K562 (cell line): ENCODE data around the gene HDHD3. TPM values are rescaled to one million over a fixed set of nuclear protein-coding genes. Genes with fewer than 3 reads are reported as not detected.

ENCODE experiments used
- ADNP ChIP-seq: fragments of 200-800 bp; sonication (Bioruptor generic); IDR thresholded peaks from 2 replicates; pipeline ENCODE4 v1.6.1; 2016; ENCODE audit warnings: missing genetic modification characterization, missing compliant biosample characterization
- BRD4 ChIP-seq: fragments of 200-600 bp; sonication (generic); IDR thresholded peaks from 2 replicates; pipeline ENCODE4 v1.6.1; 2017; ENCODE audit warnings: inconsistent platforms
- CBX5 ChIP-seq: IDR thresholded peaks from 2 replicates; pipeline ENCODE4 v1.6.1; 2014; ENCODE audit warnings: low read depth, borderline replicate concordance
- E2F3 ChIP-seq: fragments of 250-450 bp; sonication (Bioruptor Pico); IDR thresholded peaks from 2 replicates; pipeline ENCODE4 v1.4.0; 2020; ENCODE audit warnings: mild to moderate bottlenecking
- HDGF ChIP-seq: fragments of 450-650 bp; IDR thresholded peaks from 2 replicates; pipeline ENCODE4 v1.6.1; 2016
- HMGN3 ChIP-seq: IDR thresholded peaks from 2 replicates; pipeline ENCODE4 v1.6.1; 2011; ENCODE audit warnings: borderline replicate concordance, low read depth, mild to moderate bottlenecking, mixed read lengths, low read length; ENCODE audit not compliant: insufficient read length; ENCODE audit errors: extremely low read depth
- KDM4B ChIP-seq, 2 experiments: fragments of 450-650 bp in 1 of 2; sonication (generic) in 1 of 2; IDR thresholded peaks; 2 replicates each; pipeline ENCODE4 v1.6.1; 2016 to 2017; ENCODE audit warnings: borderline replicate concordance in 2 of 2, antibody characterized with exemption in 1 of 2, low read depth in 1 of 2, mild to moderate bottlenecking in 1 of 2
- KDM5B ChIP-seq: fragments of 200-600 bp; sonication (generic); IDR thresholded peaks from 2 replicates; pipeline ENCODE4 v1.6.1; 2012; ENCODE audit warnings: low read depth, mild to moderate bottlenecking, moderate library complexity, low read length, control low read depth, inconsistent platforms; ENCODE audit not compliant: insufficient replicate concordance
- KLF13 ChIP-seq: fragments of 450-650 bp; IDR thresholded peaks from 2 replicates; pipeline ENCODE4 v1.6.1; 2016; ENCODE audit warnings: missing genetic modification characterization, low read depth, mild to moderate bottlenecking, missing compliant biosample characterization, moderate library complexity, borderline replicate concordance
- MBD2 ChIP-seq: sonication (generic); IDR thresholded peaks from 2 replicates; pipeline ENCODE4 v1.6.1; 2016; ENCODE audit warnings: low read depth, borderline replicate concordance
- MCM5 ChIP-seq: fragments of 450-650 bp; IDR thresholded peaks from 2 replicates; pipeline ENCODE4 v1.6.1; 2016; ENCODE audit warnings: low read depth
- PHF20 ChIP-seq: fragments of 450-650 bp; IDR thresholded peaks from 2 replicates; pipeline ENCODE4 v1.6.1; 2018; ENCODE audit not compliant: partially characterized antibody
- RNF2 ChIP-seq: sonication (generic); IDR thresholded peaks from 2 replicates; pipeline ENCODE4 v1.6.1; 2016
- SRF ChIP-seq, 2 experiments: fragments of 250-450, 450-650 bp in 1 of 2; sonication (Bioruptor Pico) in 1 of 2; sonication (generic) in 1 of 2; formaldehyde crosslinking; IDR thresholded peaks; 2 replicates each; pipeline versions ENCODE4 v1.5.0 to v1.5.1; 2020 to 2022; ENCODE audit warnings: mild to moderate bottlenecking in 1 of 2, missing genetic modification reagents in 1 of 2
- TAF1 ChIP-seq: IDR thresholded peaks from 2 replicates; pipeline ENCODE4 v1.6.1; 2011; ENCODE audit warnings: mild to moderate bottlenecking, low read length, moderate library complexity; ENCODE audit not compliant: insufficient read depth, control insufficient read depth, severe bottlenecking; ENCODE audit errors: extremely low read depth
- TBL1XR1 ChIP-seq, 2 experiments: IDR thresholded peaks; 2 replicates each; pipeline ENCODE4 v1.6.1; 2012; ENCODE audit warnings: improper control_type of control experiment in 2 of 2, low read length in 2 of 2, mild to moderate bottlenecking in 1 of 2
- TEAD2 ChIP-seq: fragments of 450-650 bp; IDR thresholded peaks from 2 replicates; pipeline ENCODE4 v1.6.1; 2016; ENCODE audit warnings: missing genetic modification characterization, control low read depth, missing compliant biosample characterization
- XRCC4 ChIP-seq: IDR thresholded peaks from one replicate; pipeline ENCODE4 v1.6.1; 2011; ENCODE audit not compliant: insufficient read depth, insufficient read length; ENCODE audit errors: extremely low read depth
- polyA plus RNA-seq, 8 experiments: library from polyadenylated mRNA; depleted of rRNA in 4 of 8; stranded (reverse) in 5 of 8; unstranded in 3 of 8; fragments of >200 nt; fragmentation: Nextera tagmentation in 2 of 8; fragmentation: Illumina TruSeq in 1 of 8; extraction: Ambion mirVana in 2 of 8; extraction: Trizol in 1 of 8; gene quantifications; 2 replicates each; pipeline versions ENCODE4 v1.2.1 to v1.2.3, GENCODE V29; 2011 to 2014; ENCODE audit warnings: inconsistent platforms in 1 of 8, missing spikeins in 1 of 8
- total RNA-seq, 7 experiments: library from RNA; depleted of rRNA in 6 of 7; stranded (reverse); fragments of >200 nt in 6 of 7; fragmentation: Illumina TruSeq in 2 of 7; extraction: Trizol in 2 of 7; gene quantifications; 2 replicates each; pipeline versions ENCODE4 v1.2.1 to v1.2.3, GENCODE V29; 2011 to 2021; ENCODE audit warnings: low replicate concordance in 1 of 7
- TF ChIP-seq, protein P1 (sequence below): sonication (generic); formaldehyde crosslinking; IDR thresholded peaks from 2 replicates; pipeline ENCODE4 v1.8.1; 2022; ENCODE audit warnings: missing genetic modification reagents
- TF ChIP-seq, protein P2 (sequence below): fragments of 250-450 bp; sonication (Bioruptor Pico); IDR thresholded peaks from 2 replicates; pipeline ENCODE4 v1.4.0; 2020; ENCODE audit warnings: mild to moderate bottlenecking, moderate library complexity
- TF ChIP-seq, protein P3 (sequence below): sonication (generic); formaldehyde crosslinking; IDR thresholded peaks from 2 replicates; pipeline ENCODE4 v1.8.1; 2022; ENCODE audit warnings: missing genetic modification reagents

Gene HDHD3
- total and polyA plus RNA-seq, 9 of the 15 experiments (the other 6 are each of a cell fraction or from before 2014, with no cell fraction given): 1.1 to 19.1 (median 10.9) TPM

DNA sequence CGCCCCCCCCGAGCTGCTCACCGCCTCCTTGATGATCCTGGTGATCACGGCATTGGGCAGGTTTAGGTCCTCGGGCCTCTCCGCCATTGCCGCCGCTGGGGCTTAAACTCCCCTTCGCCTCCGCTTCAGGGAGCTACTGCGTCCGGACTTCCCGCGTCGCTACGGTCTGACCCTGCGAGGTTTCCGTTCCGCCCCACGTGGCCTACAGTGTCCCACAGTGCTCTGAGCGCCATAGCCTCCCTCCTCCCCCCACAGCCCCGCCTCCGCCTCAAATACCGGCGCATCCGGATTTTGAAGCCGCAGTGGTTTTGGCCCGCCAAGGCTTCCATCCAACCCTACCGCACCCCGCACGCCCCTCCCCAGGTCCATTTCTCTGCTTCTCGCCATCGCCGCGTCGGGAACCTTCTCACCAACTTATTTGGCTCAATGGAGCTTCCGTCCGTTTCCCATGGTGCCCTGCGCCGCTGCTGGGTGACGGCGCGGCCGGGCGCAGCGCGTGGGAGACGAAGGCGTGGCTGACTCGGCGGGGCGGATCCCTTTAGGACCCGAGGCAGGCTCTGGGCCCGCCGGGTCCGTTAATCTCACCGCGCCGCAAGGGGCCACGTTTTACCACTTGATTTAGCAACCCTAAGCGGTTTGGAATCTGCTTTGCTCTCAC is 33.5 kb upstream of the HDHD3 start, which contains the start of the genes C9orf43 and POLE3 (continued):
- TF ChIP-seq KDM5B (peak; percentile 86), CBX5 (peak; percentile 11; the same call in 1 of the 2 replicates), TBL1XR1 (IDR thresholded peaks at IDR 0.05; ENCODE audit: low read length in 2 of 2) (no peak), SRF (CRISPR knock-in tag; IDR thresholded peaks at IDR 0.05) (no peak), RNF2 (peak; percentile 94), MCM5 (no peak), KDM4B (IDR thresholded peaks at IDR 0.05; ENCODE audit: borderline replicate concordance in 2 of 2, low read depth in 1 of 2) (peak in 1 of 2 experiments; percentile 84; a peak in 1 of 4 replicates), PHF20 (peak; percentile 76), TEAD2 (tag) (no peak), MBD2 (peak; percentile 23; the same call in 1 of the 2 replicates), HDGF (no peak), HMGN3 (peak; percentile 93), KLF13 (tag) (peak; percentile 94), BRD4 (0 out of 2 replicates have a peak, but pooled peaks have one; percentile 20), TAF1 (peak; percentile 76), XRCC4 (no peak), ADNP (no peak), E2F3 (no peak)
- TF ChIP-seq, protein P1, sequence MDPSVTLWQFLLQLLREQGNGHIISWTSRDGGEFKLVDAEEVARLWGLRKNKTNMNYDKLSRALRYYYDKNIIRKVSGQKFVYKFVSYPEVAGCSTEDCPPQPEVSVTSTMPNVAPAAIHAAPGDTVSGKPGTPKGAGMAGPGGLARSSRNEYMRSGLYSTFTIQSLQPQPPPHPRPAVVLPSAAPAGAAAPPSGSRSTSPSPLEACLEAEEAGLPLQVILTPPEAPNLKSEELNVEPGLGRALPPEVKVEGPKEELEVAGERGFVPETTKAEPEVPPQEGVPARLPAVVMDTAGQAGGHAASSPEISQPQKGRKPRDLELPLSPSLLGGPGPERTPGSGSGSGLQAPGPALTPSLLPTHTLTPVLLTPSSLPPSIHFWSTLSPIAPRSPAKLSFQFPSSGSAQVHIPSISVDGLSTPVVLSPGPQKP (CRISPR knock-in tag): no peak
- TF ChIP-seq, protein P2, sequence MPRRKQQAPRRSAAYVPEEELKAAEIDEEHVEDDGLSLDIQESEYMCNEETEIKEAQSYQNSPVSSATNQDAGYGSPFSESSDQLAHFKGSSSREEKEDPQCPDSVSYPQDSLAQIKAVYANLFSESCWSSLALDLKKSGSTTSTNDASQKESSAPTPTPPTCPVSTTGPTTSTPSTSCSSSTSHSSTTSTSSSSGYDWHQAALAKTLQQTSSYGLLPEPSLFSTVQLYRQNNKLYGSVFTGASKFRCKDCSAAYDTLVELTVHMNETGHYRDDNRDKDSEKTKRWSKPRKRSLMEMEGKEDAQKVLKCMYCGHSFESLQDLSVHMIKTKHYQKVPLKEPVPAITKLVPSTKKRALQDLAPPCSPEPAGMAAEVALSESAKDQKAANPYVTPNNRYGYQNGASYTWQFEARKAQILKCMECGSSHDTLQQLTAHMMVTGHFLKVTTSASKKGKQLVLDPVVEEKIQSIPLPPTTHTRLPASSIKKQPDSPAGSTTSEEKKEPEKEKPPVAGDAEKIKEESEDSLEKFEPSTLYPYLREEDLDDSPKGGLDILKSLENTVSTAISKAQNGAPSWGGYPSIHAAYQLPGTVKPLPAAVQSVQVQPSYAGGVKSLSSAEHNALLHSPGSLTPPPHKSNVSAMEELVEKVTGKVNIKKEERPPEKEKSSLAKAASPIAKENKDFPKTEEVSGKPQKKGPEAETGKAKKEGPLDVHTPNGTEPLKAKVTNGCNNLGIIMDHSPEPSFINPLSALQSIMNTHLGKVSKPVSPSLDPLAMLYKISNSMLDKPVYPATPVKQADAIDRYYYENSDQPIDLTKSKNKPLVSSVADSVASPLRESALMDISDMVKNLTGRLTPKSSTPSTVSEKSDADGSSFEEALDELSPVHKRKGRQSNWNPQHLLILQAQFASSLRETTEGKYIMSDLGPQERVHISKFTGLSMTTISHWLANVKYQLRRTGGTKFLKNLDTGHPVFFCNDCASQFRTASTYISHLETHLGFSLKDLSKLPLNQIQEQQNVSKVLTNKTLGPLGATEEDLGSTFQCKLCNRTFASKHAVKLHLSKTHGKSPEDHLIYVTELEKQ (CRISPR knock-in tag): no peak
- TF ChIP-seq, protein P3, sequence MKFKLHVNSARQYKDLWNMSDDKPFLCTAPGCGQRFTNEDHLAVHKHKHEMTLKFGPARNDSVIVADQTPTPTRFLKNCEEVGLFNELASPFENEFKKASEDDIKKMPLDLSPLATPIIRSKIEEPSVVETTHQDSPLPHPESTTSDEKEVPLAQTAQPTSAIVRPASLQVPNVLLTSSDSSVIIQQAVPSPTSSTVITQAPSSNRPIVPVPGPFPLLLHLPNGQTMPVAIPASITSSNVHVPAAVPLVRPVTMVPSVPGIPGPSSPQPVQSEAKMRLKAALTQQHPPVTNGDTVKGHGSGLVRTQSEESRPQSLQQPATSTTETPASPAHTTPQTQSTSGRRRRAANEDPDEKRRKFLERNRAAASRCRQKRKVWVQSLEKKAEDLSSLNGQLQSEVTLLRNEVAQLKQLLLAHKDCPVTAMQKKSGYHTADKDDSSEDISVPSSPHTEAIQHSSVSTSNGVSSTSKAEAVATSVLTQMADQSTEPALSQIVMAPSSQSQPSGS (CRISPR knock-in tag): no peak
